Activated CD4-positive, alpha-beta T cell treated with anti-CD3 and anti-CD28 coated beads for 48 hours (primary cell): Measurements from ENCODE around the gene CLBA1.

Source experiments
- DNase-seq: peaks from one replicate; pipeline ENCODE4 v3.0.0-alpha.2; 2020

CLBA1 gene

GRCh38 chr14:104968541-104969401, 16.8 kb upstream of the CLBA1 start:
- no peak for DNase-seq

DNA sequence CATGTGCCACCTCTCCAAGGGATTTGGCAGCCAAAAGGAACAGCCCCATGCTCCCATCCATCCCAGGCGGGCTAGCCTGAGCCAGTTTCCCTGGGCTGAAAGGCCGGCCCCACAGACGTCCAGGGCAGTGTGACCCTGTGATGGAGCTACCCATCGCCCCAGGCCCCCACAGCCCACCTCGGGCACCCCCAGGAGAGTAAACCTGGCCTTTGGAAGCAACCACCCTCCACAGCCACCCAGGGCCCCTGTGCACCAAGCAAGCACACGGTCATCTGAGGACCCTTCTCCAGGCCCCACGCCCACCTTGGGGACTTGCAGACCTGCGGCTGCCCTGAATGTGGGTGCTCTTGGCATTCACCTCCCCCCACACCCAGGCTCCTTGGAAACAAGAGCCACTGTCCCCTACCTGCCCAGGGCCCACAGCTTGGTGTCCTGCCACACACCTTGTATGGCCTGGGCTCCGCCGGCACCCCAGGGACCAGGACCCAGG, 15.8 kb upstream of the CLBA1 start:
- no peak for DNase-seq

DNA sequence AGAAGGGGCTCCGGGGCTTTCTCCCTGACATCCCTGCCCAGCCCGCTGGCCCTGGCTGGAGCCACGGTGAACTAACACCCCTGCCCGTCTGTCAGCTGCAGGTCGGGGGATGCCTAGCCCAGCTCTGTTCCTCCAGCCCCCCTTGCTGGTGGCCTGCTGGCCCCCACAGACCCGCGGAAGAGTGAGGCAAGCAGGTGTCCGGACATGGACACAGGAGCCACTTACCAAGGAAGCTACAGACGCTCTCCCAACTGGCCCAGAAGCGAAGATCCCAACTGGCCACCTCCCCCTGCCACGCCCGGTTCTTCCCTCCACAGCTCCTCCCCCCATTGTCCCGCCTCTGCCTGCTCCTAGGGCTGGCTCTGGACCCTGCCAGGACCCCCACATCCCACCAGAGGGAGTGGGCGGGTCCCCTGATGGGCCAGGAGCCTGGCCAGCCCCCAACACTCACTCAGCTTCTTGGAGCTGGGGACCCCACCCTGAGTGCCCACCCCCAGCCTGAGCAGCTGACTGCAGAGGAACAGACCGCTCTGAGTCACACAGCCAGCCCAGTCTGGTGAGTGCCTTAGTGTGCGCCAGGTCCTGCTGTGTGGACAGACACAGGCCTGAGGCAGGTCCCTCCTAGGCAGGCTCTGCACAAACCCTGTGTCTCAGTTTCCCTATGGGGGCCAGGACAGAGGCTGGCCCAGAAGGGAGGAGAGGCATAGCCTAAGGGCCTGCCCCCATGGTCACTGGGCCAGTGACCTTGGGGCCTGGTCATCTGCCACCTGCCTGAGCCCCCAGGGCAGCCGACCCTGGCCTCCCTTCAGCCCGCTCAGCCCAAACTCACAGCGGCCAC, 15.1 kb upstream of the CLBA1 start:
- no peak for DNase-seq

DNA sequence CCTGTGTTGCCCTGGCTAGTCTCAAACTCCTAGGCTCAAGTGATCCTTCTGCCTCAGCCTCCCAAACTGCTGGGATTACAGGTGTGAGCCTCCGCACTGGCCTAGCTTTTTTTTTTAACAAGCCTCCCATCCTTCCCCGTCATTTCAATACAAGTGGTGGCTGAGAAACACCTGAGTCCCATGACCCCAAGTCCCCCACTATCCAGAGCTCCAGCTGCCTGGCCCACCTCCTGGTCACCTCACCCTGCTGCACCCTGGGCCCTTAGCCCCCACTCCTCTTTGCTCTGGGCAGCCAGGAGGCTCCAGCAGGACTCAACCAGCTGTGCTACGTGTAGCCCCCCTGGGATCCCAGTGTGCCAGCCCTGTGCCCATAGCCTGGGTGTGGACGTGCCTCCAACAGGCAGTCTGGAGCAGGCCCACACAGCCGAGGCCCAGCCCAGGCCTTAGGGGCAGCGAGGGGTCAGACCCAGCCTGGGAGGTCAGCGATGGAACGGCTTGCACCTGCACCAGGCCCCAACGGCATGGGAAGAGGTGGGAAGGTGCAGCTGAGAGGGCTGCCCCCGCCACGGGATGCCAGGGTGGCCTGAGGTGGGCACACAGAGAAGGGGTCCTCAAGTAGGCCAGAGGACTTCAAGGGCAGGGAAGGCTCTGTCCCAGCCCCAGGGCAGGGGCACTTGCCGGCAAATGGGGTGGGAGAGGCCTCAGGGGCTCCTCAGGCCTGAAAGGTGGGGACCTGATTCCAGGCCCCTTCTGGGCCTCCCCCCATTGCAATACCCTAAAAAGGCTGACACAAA, 13.9 kb upstream of the CLBA1 start:
- DNase-seq: no peak

DNA sequence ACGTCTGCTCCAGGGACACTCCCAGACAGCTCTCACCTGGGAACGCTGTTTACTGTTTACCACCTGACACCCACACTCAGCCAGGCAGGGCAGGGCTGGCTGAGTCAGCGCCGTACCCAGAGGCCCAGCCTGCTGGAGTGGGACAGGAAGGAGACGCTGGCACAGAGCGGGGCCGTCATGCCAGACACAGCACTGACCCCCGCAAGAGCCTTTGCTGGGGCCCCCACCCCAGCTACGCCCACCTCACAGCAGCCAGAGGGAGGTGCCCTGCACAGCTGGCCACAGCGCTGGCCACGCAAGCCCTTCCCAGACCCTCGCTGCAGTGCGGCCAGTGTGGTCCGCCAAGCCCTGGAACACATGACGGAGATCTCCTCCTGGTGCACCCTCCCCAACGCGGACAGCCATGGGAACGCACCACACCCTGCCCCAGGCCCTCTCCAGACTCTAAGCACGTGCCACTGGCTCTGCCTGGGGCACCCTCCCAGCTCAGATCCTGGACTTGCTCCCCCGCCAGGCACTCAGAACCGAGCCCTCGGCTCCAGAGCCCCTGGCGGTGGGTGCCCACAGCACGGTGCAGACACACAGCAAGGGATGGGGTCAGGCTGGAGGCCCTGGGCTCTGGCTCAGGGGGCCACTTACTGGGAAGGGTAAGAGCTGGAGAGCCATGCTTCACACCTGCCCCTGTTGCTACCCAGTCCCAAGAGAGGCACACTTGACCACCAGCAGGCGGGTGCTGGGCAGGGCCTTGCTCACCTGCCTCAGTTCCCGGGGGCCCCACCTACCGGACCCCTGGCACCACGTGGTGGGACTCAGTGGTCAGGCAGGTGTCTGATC, 13.1 kb upstream of the CLBA1 start:
- no peak for DNase-seq

GRCh38 chr14:104973135-104973384, 12.5 kb upstream of the CLBA1 start:
- DNase-seq: no peak

DNA sequence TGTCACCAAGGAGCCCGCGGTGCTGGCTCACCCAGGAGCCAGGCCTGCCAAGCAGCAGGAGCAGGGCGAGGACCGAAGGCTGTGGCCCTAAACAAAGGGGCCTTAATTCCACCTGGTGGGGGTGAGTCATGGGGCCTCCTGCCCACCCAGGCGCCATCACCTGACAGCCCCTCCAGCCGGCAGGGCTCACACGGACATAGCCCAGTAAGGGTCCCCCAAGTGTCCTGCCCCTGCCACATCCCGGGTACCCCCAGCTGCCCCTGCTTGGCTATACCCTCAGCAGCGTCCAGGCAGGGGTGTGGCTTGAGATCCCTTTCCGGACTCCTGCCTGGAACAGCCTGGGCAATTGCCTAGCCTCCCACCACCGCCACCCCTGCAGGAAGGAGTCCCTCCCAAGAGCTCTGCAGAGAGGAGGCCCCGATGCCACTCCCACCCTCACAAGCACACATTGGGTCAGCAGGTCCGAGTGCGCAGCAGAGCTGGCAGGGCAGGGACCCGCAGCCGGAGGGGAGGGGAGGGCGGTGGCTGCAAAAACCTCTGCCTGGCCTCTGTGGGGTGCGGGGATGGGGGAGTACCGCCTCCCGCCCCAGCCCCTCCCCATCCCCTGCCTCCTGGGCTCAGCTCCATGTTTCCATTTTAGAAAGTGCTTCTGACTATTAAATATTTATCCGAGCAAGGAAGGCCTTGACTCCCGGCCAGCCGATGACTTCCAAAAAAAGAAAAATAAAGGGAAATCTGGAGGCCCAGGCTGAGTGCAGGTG, 12.0 kb upstream of the CLBA1 start:
- no peak for DNase-seq

GRCh38 chr14:104974146-104974541, 11.4 kb upstream of the CLBA1 start:
- no peak for DNase-seq

DNA sequence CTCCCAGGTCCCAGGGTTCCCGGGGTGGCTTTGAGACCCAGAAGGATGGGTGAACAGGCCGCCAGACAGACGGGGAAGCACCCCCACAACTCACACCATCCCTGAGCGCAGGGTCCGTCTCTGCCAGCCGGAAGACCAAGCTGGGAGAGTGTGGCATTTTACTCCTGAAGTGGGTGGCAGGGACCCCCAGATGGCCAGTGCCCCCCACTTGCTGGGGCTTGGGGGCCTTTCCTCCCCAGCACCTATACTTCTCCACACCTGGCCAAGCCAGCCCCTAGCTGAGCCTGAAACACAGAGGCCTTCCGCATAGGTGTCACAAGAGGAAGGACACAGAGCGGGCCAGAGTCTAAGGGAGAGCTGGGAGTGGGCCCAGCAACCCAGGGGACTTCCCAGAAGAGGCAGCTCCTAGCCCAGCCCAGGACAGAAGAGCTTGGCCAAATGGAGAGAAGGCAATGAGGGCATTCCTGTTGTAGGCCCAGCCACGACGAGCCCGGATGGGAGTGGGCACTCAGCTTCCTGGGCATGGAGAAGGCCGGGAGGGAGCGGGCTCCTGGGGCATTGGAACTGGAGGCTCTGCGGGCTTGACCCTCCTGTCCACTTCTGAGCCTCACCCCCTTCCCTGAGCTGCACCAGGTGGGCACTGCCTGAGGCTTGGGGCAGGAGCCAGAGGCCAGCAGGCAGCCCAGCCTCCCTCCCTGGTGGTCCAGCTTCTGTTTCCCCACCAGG, 10.8 kb upstream of the CLBA1 start:
- no peak for DNase-seq

- DNase-seq: no peak
These were observed 9.9 kb upstream of the CLBA1 start for GRCh38 chr14:104975481-104976197.

GRCh38 chr14:104976198-104977007, 9.2 kb upstream of the CLBA1 start:
- DNase-seq: peak; percentile 92

GRCh38 chr14:104977008-104977680, 8.4 kb upstream of the CLBA1 start:
- no peak for DNase-seq

DNA sequence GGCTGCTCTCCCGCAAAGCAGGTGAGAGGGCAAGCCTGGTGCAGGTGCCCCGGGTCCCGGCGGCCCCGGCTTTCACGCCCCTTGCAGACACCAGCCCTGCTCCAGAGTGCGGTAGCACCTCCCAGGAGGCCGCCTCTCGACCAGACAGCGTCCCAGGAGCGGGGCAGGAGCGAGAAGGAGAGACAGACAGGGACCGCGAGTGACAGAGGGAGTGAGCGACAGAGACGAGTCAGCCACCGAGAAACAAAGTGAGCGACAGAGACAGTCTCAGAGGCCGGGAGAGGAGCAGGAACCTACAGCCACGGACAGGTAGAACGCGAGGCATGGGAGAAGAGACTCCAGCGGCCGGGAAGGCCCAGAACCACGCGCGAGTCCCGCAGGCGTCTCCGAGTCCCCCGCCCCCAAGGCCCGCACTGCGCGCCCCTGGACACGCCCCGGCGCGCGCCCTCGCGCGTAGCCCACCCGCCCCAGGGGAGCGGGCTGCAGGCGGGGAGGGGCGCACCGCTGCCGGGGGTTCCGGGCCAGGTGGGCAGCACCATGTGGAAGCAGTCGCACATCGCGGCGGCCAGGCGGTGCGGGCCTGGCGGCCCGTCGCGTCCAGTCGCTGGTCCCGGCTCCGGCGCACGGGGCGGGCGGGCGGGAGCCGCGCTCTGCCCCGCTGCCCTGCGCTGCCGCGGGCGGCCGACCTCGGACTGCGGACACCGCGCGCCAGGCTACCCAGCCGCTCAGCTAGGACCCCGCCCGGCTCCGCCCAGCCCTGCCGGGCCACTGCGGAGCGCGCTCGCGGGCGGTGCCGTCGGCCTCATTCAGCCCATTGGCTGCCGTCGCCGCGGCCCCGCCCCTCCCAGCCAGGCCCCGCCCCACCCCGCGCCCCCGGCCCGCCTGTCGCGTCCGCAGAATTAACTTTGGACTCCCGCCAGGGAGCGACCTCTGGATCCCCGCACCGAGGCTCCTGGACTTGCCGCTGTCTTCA, 7.6 kb upstream of the CLBA1 start, which contains the start of gene AHNAK2:
Gene AHNAK2, minus strand, starts transcription at position 694 of the 973 bp plus-strand sequence. Its CDS starts 137 bp downstream, at position 557.
- peak; percentile 70 for DNase-seq

- DNase-seq: no peak
These were observed 6.6 kb upstream of the CLBA1 start for GRCh38 chr14:104978746-104979691.

DNA sequence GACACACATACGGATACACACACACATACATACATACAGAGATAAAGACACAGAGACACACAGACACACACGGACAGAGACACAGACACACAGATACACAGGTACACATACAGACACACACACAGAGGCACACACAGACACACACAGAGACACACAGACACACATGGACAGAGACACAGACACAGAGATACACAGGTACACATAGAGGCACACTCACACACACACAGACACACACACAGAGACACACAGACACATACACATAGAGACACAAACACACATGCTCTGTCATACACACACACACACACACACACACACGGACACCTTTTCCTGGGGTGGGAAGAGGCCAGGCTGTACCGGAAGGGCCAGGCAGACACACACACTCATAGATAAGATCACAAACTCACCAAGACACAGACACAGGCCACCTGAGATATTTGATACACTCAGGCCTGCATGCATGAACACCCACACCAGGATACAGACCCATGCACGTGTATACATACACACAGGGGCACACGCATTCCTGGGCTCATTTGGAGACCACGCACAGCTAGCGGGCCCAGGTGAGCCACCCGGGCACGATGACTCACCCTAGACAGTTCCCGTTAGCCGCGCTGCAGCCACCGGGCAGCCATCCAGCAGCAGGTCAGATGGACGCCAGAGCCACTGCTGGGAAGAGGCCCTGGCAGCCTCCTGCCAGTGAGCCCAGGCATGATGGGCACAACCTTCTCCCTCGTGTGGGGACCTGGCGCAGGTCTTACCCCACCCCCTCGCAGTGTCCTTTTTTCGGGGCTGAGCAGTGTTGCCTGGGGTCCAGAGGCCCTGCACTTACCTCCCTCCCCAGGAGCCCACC, 5.6 kb upstream of the CLBA1 start:
- DNase-seq: no peak
